ENCODE results near the gene NFIA. TPM values are rescaled to one million over a fixed set of nuclear protein-coding genes. Genes with fewer than 3 reads are reported as not detected.

Gene NFIA
- total RNA-seq, 1 experiment from 2014 or later = 0.35 TPM

- Mint-ChIP-seq H3K27ac (no peak overlapping the region), H3K9me3 (peaks cover 0 to 6% of the 10 kb centered on the region in 2 experiments; a peak in 4 of 5 replicates), H3K27me3 (ENCODE audit: low read depth) (no peaks in the 10 kb centered on the region; the same call in 1 of the 2 replicates), H3K36me3 (ENCODE audit: insufficient read depth in 1 of 3, low read depth in 3 of 3) (peaks cover 0 to 6% (median 5%) of the 10 kb centered on the region in 3 experiments; a peak in 5 of 7 replicates), H3K4me3 (no peak overlapping the region), H3K4me1 (peaks cover 69 to 72% of the 10 kb centered on the region in 2 experiments)
- Histone ChIP-seq H2AFZ (ENCODE audit: low read length) (no peak overlapping the region), H3K4me2 (ENCODE audit: insufficient read depth, insufficient read length, low read length) (no peak overlapping the region), H3K56ac (ENCODE audit: insufficient read length, low read depth, low read length) (no peak overlapping the region), H3K23ac (ENCODE audit: insufficient read length, low read depth, low read length) (no peak overlapping the region), H4K91ac (ENCODE audit: insufficient read length, low read depth, low read length) (no peak overlapping the region), H3K14ac (ENCODE audit: insufficient read depth, low read length) (no peak overlapping the region), H3K9me3 (ENCODE audit: control insufficient read depth, low read depth, low read length) (no peaks in the 10 kb centered on the region), H2BK20ac (ENCODE audit: low read depth, low read length, poor library complexity, severe bottlenecking) (no peak overlapping the region), H4K8ac (replicated peaks; ENCODE audit: insufficient read length, low read depth, low read length) (no peak overlapping the region), H4K5ac (ENCODE audit: insufficient read length, low read depth, low read length) (no peak overlapping the region), H3K18ac (ENCODE audit: insufficient read length, low read depth, low read length) (no peak overlapping the region), H3K4me1 (ENCODE audit: insufficient read depth, low read length) (peaks cover 27% of the 10 kb centered on the region), H2BK120ac (ENCODE audit: low read depth, low read length, poor library complexity, severe bottlenecking) (no peak overlapping the region), H2BK15ac (ENCODE audit: low read depth, low read length) (no peak overlapping the region), H3K4ac (ENCODE audit: low read depth, low read length) (no peak overlapping the region), H2AK5ac (ENCODE audit: insufficient read length, low read length) (no peak overlapping the region), H2BK5ac (ENCODE audit: insufficient read length, low read length) (no peak overlapping the region), H3K79me2 (ENCODE audit: insufficient read depth, low read length) (no peaks in the 10 kb centered on the region), H3K79me1 (ENCODE audit: insufficient read depth, low read depth, low read length, poor library complexity, severe bottlenecking) (no peaks in the 10 kb centered on the region), H3K27me3 (ENCODE audit: insufficient read depth, low read length) (no peaks in the 10 kb centered on the region), H3K9ac (ENCODE audit: extremely low read depth, insufficient read length, low read length) (no peak overlapping the region), H3T11ph (ENCODE audit: low read length) (no peak overlapping the region), H3K27ac (ENCODE audit: insufficient read length, low read depth, low read length) (no peak overlapping the region), H4K20me1 (ENCODE audit: control insufficient read depth, insufficient read depth, insufficient read length) (no peaks in the 10 kb centered on the region), H2BK12ac (ENCODE audit: insufficient read length, low read depth, low read length) (no peak overlapping the region), H3K23me2 (ENCODE audit: insufficient read length, low read depth, low read length, poor library complexity, severe bottlenecking) (no peaks in the 10 kb centered on the region)
- no peak for TF ChIP-seq CTCF (conservative IDR thresholded peaks at IDR 0.05)
- DNase-seq = no peak
- no CpG with 5 or more reads among the region's 2 CpGs for WGBS (ENCODE audit: extremely low coverage, insufficient read length, low lambda C conversion rate)
These were observed 210.8 kb downstream of the NFIA start for GRCh38 chr1:61293197-61293596.

Measured in H9 (cell line).